GM23338 (cell line): Measurements from ENCODE around the gene RXRB. TPM values are rescaled to one million over a fixed set of nuclear protein-coding genes. Genes with fewer than 3 reads are reported as not detected.

Experiments used
- ATAC-seq: fragments of 200-7000 bp; cut with Tn5 transposase; 3 replicates; pipeline ENCODE4 v1.9.1; 2020
- DNase-seq: peaks from one replicate; pipeline ENCODE4 v3.0.0-alpha.2; 2015; ENCODE audit warnings: low spot score
- H2AFZ ChIP-seq: fragments of 200-600 bp; sonication (generic); 2 replicates; pipeline ENCODE4 v1.8.0; 2016; ENCODE audit warnings: antibody characterized with exemption, mild to moderate bottlenecking, moderate library complexity
- H3F3A ChIP-seq: fragments of 200-600 bp; sonication (generic); replicated peaks from 2 replicates; pipeline ENCODE4 v1.8.0; 2017; ENCODE audit warnings: antibody characterized with exemption, mixed run types, low read depth
- H3K27ac ChIP-seq: fragments of 200-600 bp; sonication (generic); 2 replicates; pipeline ENCODE4 v1.6.1; 2016; ENCODE audit warnings: low read depth
- H3K27me3 ChIP-seq: fragments of 200-600 bp; sonication (generic); 2 replicates; pipeline ENCODE4 v1.8.0; 2016; ENCODE audit warnings: mild to moderate bottlenecking, mixed run types, moderate library complexity; ENCODE audit not compliant: insufficient read depth
- H3K36me3 ChIP-seq: fragments of 200-600 bp; sonication (generic); 2 replicates; pipeline ENCODE4 v1.8.0; 2016; ENCODE audit warnings: mild to moderate bottlenecking; ENCODE audit not compliant: insufficient read depth
- H3K4me1 ChIP-seq: fragments of 200-600 bp; sonication (generic); 2 replicates; pipeline ENCODE4 v1.8.0; 2016; ENCODE audit warnings: mild to moderate bottlenecking, moderate library complexity; ENCODE audit not compliant: insufficient read depth
- H3K4me2 ChIP-seq: fragments of 200-600 bp; sonication (generic); 2 replicates; pipeline ENCODE4 v1.7.1; 2017; ENCODE audit warnings: mixed run types
- H3K4me3 ChIP-seq: fragments of 200-600 bp; sonication (generic); 2 replicates; pipeline ENCODE4 v1.6.1; 2016; ENCODE audit warnings: mixed run types
- H3K79me2 ChIP-seq: fragments of 200-600 bp; sonication (generic); replicated peaks from 2 replicates; pipeline ENCODE4 v1.8.0; 2017; ENCODE audit warnings: mild to moderate bottlenecking; ENCODE audit not compliant: insufficient read depth
- H3K9me2 ChIP-seq: fragments of 200-600 bp; sonication (generic); 2 replicates; pipeline ENCODE4 v1.8.0; 2017; ENCODE audit not compliant: insufficient read depth
- H4K20me1 ChIP-seq: fragments of 200-600 bp; sonication (generic); replicated peaks from 2 replicates; pipeline ENCODE4 v1.8.0; 2017; ENCODE audit warnings: mild to moderate bottlenecking; ENCODE audit not compliant: insufficient read depth
- H3K27ac Mint-ChIP-seq: 2 replicates; pipeline ENCODE4 v1.8.0; 2020; ENCODE audit warnings: inconsistent platforms, mild to moderate bottlenecking, moderate library complexity, mixed read lengths
- H3K27me3 Mint-ChIP-seq: 3 replicates; pipeline ENCODE4 v1.8.0; 2022; ENCODE audit warnings: low read depth, mild to moderate bottlenecking, moderate library complexity, mixed read lengths, inconsistent platforms; ENCODE audit not compliant: insufficient read depth, poor library complexity
- H3K36me3 Mint-ChIP-seq: 3 replicates; pipeline ENCODE4 v1.8.0; 2021; ENCODE audit warnings: low read depth, mild to moderate bottlenecking, inconsistent platforms, moderate library complexity, mixed read lengths
- H3K4me1 Mint-ChIP-seq: 3 replicates; pipeline ENCODE4 v1.8.0; 2020; ENCODE audit warnings: mild to moderate bottlenecking, inconsistent platforms, mixed read lengths
- H3K4me3 Mint-ChIP-seq: 3 replicates; pipeline ENCODE4 v1.8.0; 2021; ENCODE audit warnings: moderate library complexity, mild to moderate bottlenecking, inconsistent platforms, mixed read lengths
- H3K9me3 Mint-ChIP-seq: 3 replicates; pipeline ENCODE4 v1.8.0; 2020; ENCODE audit warnings: moderate library complexity, mild to moderate bottlenecking, inconsistent platforms, mixed read lengths
- CREB1 ChIP-seq: fragments of 250-450 bp; sonication (Bioruptor Pico); IDR thresholded peaks from 2 replicates; pipeline ENCODE4 v1.5.0; 2020; ENCODE audit warnings: low read depth, mild to moderate bottlenecking, moderate library complexity
- CTCF ChIP-seq, 2 experiments: fragments of 200-600 bp in 1 of 2; sonication (generic) in 1 of 2; conservative IDR thresholded peaks; 2 replicates each; pipeline versions ENCODE4 v1.5.1 to v1.6.1; 2016 to 2017; ENCODE audit warnings: antibody characterized with exemption in 2 of 2, low read depth in 2 of 2, mild to moderate bottlenecking in 2 of 2, moderate library complexity in 1 of 2
- ETS1 ChIP-seq: IDR thresholded peaks from 2 replicates; pipeline ENCODE4 v1.6.1; 2016; ENCODE audit warnings: antibody characterized with exemption
- EZH2 ChIP-seq: fragments of 200-600 bp; sonication (generic); IDR thresholded peaks from one replicate; pipeline ENCODE4 v1.8.0; 2017; ENCODE audit warnings: antibody characterized with exemption, mild to moderate bottlenecking, low read depth; ENCODE audit not compliant: unreplicated experiment
- EZH2phosphoT487 ChIP-seq: fragments of 200-600 bp; sonication (generic); IDR thresholded peaks from one replicate; pipeline ENCODE4 v1.8.1; 2018; ENCODE audit warnings: antibody characterized with exemption; ENCODE audit not compliant: unreplicated experiment
- JUNB ChIP-seq: IDR thresholded peaks from one replicate; pipeline ENCODE4 v1.6.1; 2016; ENCODE audit warnings: antibody characterized with exemption; ENCODE audit not compliant: unreplicated experiment
- NANOG ChIP-seq: IDR thresholded peaks from 2 replicates; pipeline ENCODE4 v1.6.1; 2016; ENCODE audit warnings: antibody characterized with exemption, borderline replicate concordance
- POLR2AphosphoS5 ChIP-seq: IDR thresholded peaks from 2 replicates; pipeline ENCODE4 v1.6.1; 2016; ENCODE audit warnings: antibody characterized with exemption, low read depth
- REST ChIP-seq: IDR thresholded peaks from one replicate; pipeline ENCODE4 v1.6.1; 2018; ENCODE audit warnings: antibody characterized with exemption; ENCODE audit not compliant: unreplicated experiment
- STAT1 ChIP-seq: IDR thresholded peaks from one replicate; pipeline ENCODE4 v1.6.1; 2016; ENCODE audit warnings: antibody characterized with exemption; ENCODE audit not compliant: unreplicated experiment
- ZNF114 ChIP-seq: fragments of 250-450 bp; sonication (Bioruptor Pico); IDR thresholded peaks from 2 replicates; pipeline ENCODE4 v1.5.0; 2020; ENCODE audit warnings: mild to moderate bottlenecking, moderate library complexity
- ZNF331 ChIP-seq: fragments of 250-450 bp; sonication (Bioruptor Pico); IDR thresholded peaks from 2 replicates; pipeline ENCODE4 v1.5.0; 2020; ENCODE audit warnings: low read depth, mild to moderate bottlenecking, moderate library complexity
- ZNF462 ChIP-seq: fragments of 250-450 bp; sonication (Bioruptor Pico); IDR thresholded peaks from 2 replicates; pipeline ENCODE4 v1.5.0; 2020; ENCODE audit warnings: mild to moderate bottlenecking, moderate library complexity
- polyA plus RNA-seq: library from polyadenylated mRNA; unstranded; fragments of >200 nt; fragmentation: Nextera tagmentation; extraction: Ambion mirVana; gene quantifications from 2 replicates; pipeline ENCODE4 v1.2.1, GENCODE V29; 2016
- total RNA-seq: library from RNA; depleted of rRNA; stranded (reverse); fragments of >200 nt; shearing (Covaris generic); gene quantifications from 2 replicates; pipeline ENCODE4 v1.2.3, GENCODE V29; 2014

Gene RXRB
- total and polyA plus RNA-seq, 2 experiments from 2014 or later, result 6.9 to 11.6 TPM

- peaks cover 8% of the 10 kb centered on the region for H4K20me1 ChIP-seq
- H3K27ac Mint-ChIP-seq, result no peak overlapping the region
These were observed 16.8 kb upstream of the RXRB start for GRCh38 chr6:33217246-33217645.

More at GRCh38 chr6:33217246-33217645, 16.8 kb upstream of the RXRB start:
- Mint-ChIP-seq H3K9me3 (peaks cover 3% of the 10 kb centered on the region; the same call in 1 of the 3 replicates), H3K4me1 (peaks cover 23% of the 10 kb centered on the region), H3K27me3 (peaks cover 70% of the 10 kb centered on the region), H3K4me3 (no peak overlapping the region), H3K36me3 (no peaks in the 10 kb centered on the region; the same call in 2 of the 3 replicates)
- peaks cover 21% of the 10 kb centered on the region for H3K4me1 ChIP-seq
- H3K27me3 ChIP-seq, result peaks cover 93% of the 10 kb centered on the region
- no peak overlapping the region for H3K27ac ChIP-seq
- peaks cover 4% of the 10 kb centered on the region; the same call in 1 of the 2 replicates for H3F3A ChIP-seq
- no peak overlapping the region for H2AFZ ChIP-seq
- H3K4me3 ChIP-seq, result no peak overlapping the region
- TF ChIP-seq ETS1, result no peak
- TF ChIP-seq CTCF (conservative IDR thresholded peaks at IDR 0.05; ENCODE audit: low read depth in 2 of 2), result no peak
- no peak for TF ChIP-seq CREB1 (CRISPR knock-in tag)
- TF ChIP-seq ZNF114 (CRISPR knock-in tag), result no peak
- no peak for TF ChIP-seq EZH2
- TF ChIP-seq ZNF331 (CRISPR knock-in tag), result no peak
- no peak for TF ChIP-seq NANOG
- TF ChIP-seq POLR2AphosphoS5, result no peak
- no peak for TF ChIP-seq EZH2phosphoT487
- no peak for TF ChIP-seq REST
- no peak for TF ChIP-seq JUNB
- no peak for TF ChIP-seq STAT1
- TF ChIP-seq ZNF462, result no peak
- H3K79me2 ChIP-seq, result no peaks in the 10 kb centered on the region
- no peak overlapping the region for H3K4me2 ChIP-seq
- no peaks in the 10 kb centered on the region for H3K9me2 ChIP-seq
- ATAC-seq (no peak), DNase-seq (no peak)
- H3K36me3 ChIP-seq, result no peaks in the 10 kb centered on the region
